HepG2 (cell line): ENCODE measurements around the gene UNC93A. TPM values are rescaled to one million over a fixed set of nuclear protein-coding genes. Genes with fewer than 3 reads are reported as not detected.

ENCODE experiments used
- ETV5 ChIP-seq: IDR thresholded peaks from 2 replicates; pipeline ENCODE4 v1.6.1; 2018; ENCODE audit warnings: missing biosample characterization, missing genetic modification reagents, inconsistent platforms, borderline replicate concordance
- FOXC1 ChIP-seq: sonication (generic); formaldehyde crosslinking; IDR thresholded peaks from 2 replicates; pipeline ENCODE4 v1.8.0; 2022; ENCODE audit warnings: mild to moderate bottlenecking, missing genetic modification reagents, borderline replicate concordance
- HIC2 ChIP-seq: sonication (generic); formaldehyde crosslinking; IDR thresholded peaks from 2 replicates; pipeline ENCODE4 v1.9.0; 2022; ENCODE audit warnings: low read depth, missing genetic modification reagents
- KDM5B ChIP-seq: sonication (generic); formaldehyde crosslinking; IDR thresholded peaks from 2 replicates; pipeline ENCODE4 v1.4.0; 2020; ENCODE audit warnings: missing genetic modification reagents, mild to moderate bottlenecking, borderline replicate concordance
- MAX ChIP-seq: IDR thresholded peaks from 2 replicates; pipeline ENCODE4 v1.6.1; 2012; ENCODE audit warnings: inconsistent platforms
- PLSCR1 ChIP-seq: sonication (generic); formaldehyde crosslinking; IDR thresholded peaks from 2 replicates; pipeline ENCODE4 v1.5.0; 2020; ENCODE audit warnings: missing genetic modification reagents, mild to moderate bottlenecking, borderline replicate concordance
- SALL1 ChIP-seq: sonication (generic); formaldehyde crosslinking; IDR thresholded peaks from 2 replicates; pipeline ENCODE4 v1.8.0; 2022; ENCODE audit warnings: mild to moderate bottlenecking, missing genetic modification reagents
- THAP7 ChIP-seq: sonication (generic); formaldehyde crosslinking; IDR thresholded peaks from 2 replicates; pipeline ENCODE4 v1.8.1; 2023; ENCODE audit warnings: mild to moderate bottlenecking, missing genetic modification reagents
- ZMYM2 ChIP-seq: sonication (generic); formaldehyde crosslinking; IDR thresholded peaks from 2 replicates; pipeline ENCODE4 v1.8.0; 2022; ENCODE audit warnings: mild to moderate bottlenecking, missing genetic modification reagents
- ZNF446 ChIP-seq: sonication (generic); formaldehyde crosslinking; IDR thresholded peaks from 2 replicates; pipeline ENCODE4 v1.5.0; 2020; ENCODE audit warnings: mild to moderate bottlenecking, missing genetic modification reagents
- ZNF563 ChIP-seq: sonication (generic); formaldehyde crosslinking; IDR thresholded peaks from 2 replicates; pipeline ENCODE4 v1.8.0; 2022; ENCODE audit warnings: mild to moderate bottlenecking, moderate library complexity, missing genetic modification reagents
- ZNF572 ChIP-seq: sonication (generic); formaldehyde crosslinking; IDR thresholded peaks from 2 replicates; pipeline ENCODE4 v1.5.1; 2020; ENCODE audit warnings: mild to moderate bottlenecking, missing genetic modification reagents
- ZNF597 ChIP-seq: sonication (generic); formaldehyde crosslinking; IDR thresholded peaks from 2 replicates; pipeline ENCODE4 v1.5.0; 2020; ENCODE audit warnings: missing genetic modification reagents
- ZNF605 ChIP-seq: sonication (generic); formaldehyde crosslinking; IDR thresholded peaks from 2 replicates; pipeline ENCODE4 v1.8.0; 2022; ENCODE audit warnings: mild to moderate bottlenecking, missing genetic modification reagents
- ZNF607 ChIP-seq: sonication (generic); formaldehyde crosslinking; IDR thresholded peaks from 2 replicates; pipeline ENCODE4 v1.5.1; 2020; ENCODE audit warnings: missing genetic modification reagents, mild to moderate bottlenecking, borderline replicate concordance
- ZNF687 ChIP-seq: sonication (generic); formaldehyde crosslinking; IDR thresholded peaks from 2 replicates; pipeline ENCODE4 v1.5.1; 2020; ENCODE audit warnings: mild to moderate bottlenecking, missing genetic modification reagents, moderate library complexity
- ZNF709 ChIP-seq: sonication (generic); formaldehyde crosslinking; IDR thresholded peaks from 2 replicates; pipeline ENCODE4 v1.5.0; 2020; ENCODE audit warnings: mild to moderate bottlenecking, missing genetic modification reagents
- ZNF746 ChIP-seq: sonication (generic); formaldehyde crosslinking; IDR thresholded peaks from 2 replicates; pipeline ENCODE4 v1.8.0; 2022; ENCODE audit warnings: mild to moderate bottlenecking, missing genetic modification reagents
- polyA plus RNA-seq, 8 experiments: library from polyadenylated mRNA; depleted of rRNA in 3 of 8; stranded (reverse) in 7 of 8; unstranded in 1 of 8; fragments of >200 nt; fragmentation: Illumina TruSeq in 4 of 8; extraction: Trizol in 4 of 8; gene quantifications; 2 replicates each; pipeline versions ENCODE4 v1.2.1 to v1.2.3, GENCODE V29; 2011 to 2016; ENCODE audit warnings: low read depth in 4 of 8, missing spikeins in 1 of 8, mixed read lengths in 1 of 8; ENCODE audit not compliant: insufficient read depth in 1 of 8
- total RNA-seq, 5 experiments: library from RNA; depleted of rRNA; stranded (reverse); fragments of >200 nt; fragmentation: Illumina TruSeq; extraction: Trizol; gene quantifications; 2 replicates each; pipeline ENCODE4 v1.2.3, GENCODE V29; 2016; ENCODE audit warnings: low read depth in 1 of 5

The UNC93A gene
- total and polyA plus RNA-seq, 2 of the 13 experiments (the other 11 are each of a cell fraction or from before 2014, with no cell fraction given): 11.0 to 42.7 TPM

- TF ChIP-seq ZNF597 (CRISPR knock-in tag): no peak
- TF ChIP-seq FOXC1: no peak
- TF ChIP-seq ZNF605 (CRISPR knock-in tag): 0 out of 2 replicates have a peak, but pooled peaks have one; percentile 51
- TF ChIP-seq ZNF709 (CRISPR knock-in tag): peak; percentile 77; the same call in 1 of the 2 replicates
- peak; percentile 12; the same call in 1 of the 2 replicates for TF ChIP-seq ETV5 (CRISPR knock-in tag)
- TF ChIP-seq SALL1: peak; percentile 39; the same call in 1 of the 2 replicates
- TF ChIP-seq PLSCR1 (CRISPR knock-in tag): no peak
- no peak for TF ChIP-seq ZNF746 (CRISPR knock-in tag)
- peak; percentile 72; the same call in 1 of the 2 replicates for TF ChIP-seq ZMYM2 (CRISPR knock-in tag)
- peak; percentile 56; the same call in 1 of the 2 replicates for TF ChIP-seq ZNF607 (CRISPR knock-in tag)
- no peak for TF ChIP-seq THAP7 (CRISPR knock-in tag)
- TF ChIP-seq ZNF446 (CRISPR knock-in tag): 0 out of 2 replicates have a peak, but pooled peaks have one; percentile 46
- peak; percentile 62; the same call in 1 of the 2 replicates for TF ChIP-seq MAX
- TF ChIP-seq HIC2: 0 out of 2 replicates have a peak, but pooled peaks have one; percentile 16
- 0 out of 2 replicates have a peak, but pooled peaks have one; percentile 55 for TF ChIP-seq ZNF563
- TF ChIP-seq ZNF687 (CRISPR knock-in tag): peak; percentile 87
- 0 out of 2 replicates have a peak, but pooled peaks have one; percentile 3 for TF ChIP-seq KDM5B
- TF ChIP-seq ZNF572 (CRISPR knock-in tag): peak; percentile 56; the same call in 1 of the 2 replicates
Measured at GRCh38 chr6:167293590-167294091, 2.5 kb downstream of the UNC93A start (continued).
